HepG2 (cell line): Measurements from ENCODE around the gene C11orf54. TPM values are rescaled to one million over a fixed set of nuclear protein-coding genes. Genes with fewer than 3 reads are reported as not detected.

Experiments used
- ATF2 ChIP-seq: sonication (generic); formaldehyde crosslinking; IDR thresholded peaks from 2 replicates; pipeline ENCODE4 v1.4.0; 2020; ENCODE audit warnings: missing genetic modification reagents
- CERS6 ChIP-seq: sonication (generic); formaldehyde crosslinking; IDR thresholded peaks from 2 replicates; pipeline ENCODE4 v1.5.0; 2020; ENCODE audit warnings: missing genetic modification reagents
- CREB1 ChIP-seq, 2 experiments: fragments of 450-650 bp in 1 of 2; IDR thresholded peaks; 2 replicates each; pipeline ENCODE4 v1.6.1; 2016 to 2017; ENCODE audit warnings: control low read depth in 1 of 2, mild to moderate bottlenecking in 1 of 2, missing compliant biosample characterization in 1 of 2, missing genetic modification characterization in 1 of 2
- EP300 ChIP-seq, 3 experiments: sonication (generic) in 1 of 3; formaldehyde crosslinking in 1 of 3; IDR thresholded peaks; 2 replicates each; pipeline versions ENCODE4 v1.5.1 to v1.6.1; 2011 to 2020; ENCODE audit warnings: low read depth in 2 of 3, low read length in 2 of 3, borderline replicate concordance in 1 of 3, improper control_type of control experiment in 1 of 3, mild to moderate bottlenecking in 1 of 3, missing genetic modification reagents in 1 of 3, moderate library complexity in 1 of 3
- FOXA3 ChIP-seq: IDR thresholded peaks from 2 replicates; pipeline ENCODE4 v1.6.1; 2016; ENCODE audit warnings: missing genetic modification reagents, missing compliant biosample characterization
- FOXJ3 ChIP-seq: sonication (generic); formaldehyde crosslinking; IDR thresholded peaks from 2 replicates; pipeline ENCODE4 v1.4.0; 2020; ENCODE audit warnings: missing genetic modification reagents, mild to moderate bottlenecking, borderline replicate concordance
- HOXA5 ChIP-seq: sonication (generic); formaldehyde crosslinking; IDR thresholded peaks from 2 replicates; pipeline ENCODE4 v1.4.0; 2020; ENCODE audit warnings: missing genetic modification reagents
- IKZF4 ChIP-seq: sonication (generic); formaldehyde crosslinking; IDR thresholded peaks from 2 replicates; pipeline ENCODE4 v1.5.1; 2020; ENCODE audit warnings: borderline replicate concordance, mild to moderate bottlenecking, low read depth, missing genetic modification reagents; ENCODE audit errors: not compliant biosample characterization
- NFIC ChIP-seq: IDR thresholded peaks from 2 replicates; pipeline ENCODE4 v1.6.1; 2012; ENCODE audit warnings: mild to moderate bottlenecking, low read length, inconsistent platforms
- POGK ChIP-seq: sonication (generic); formaldehyde crosslinking; conservative IDR thresholded peaks from 2 replicates; pipeline ENCODE4 v1.8.0; 2022; ENCODE audit warnings: mild to moderate bottlenecking, moderate library complexity, missing genetic modification reagents
- RBAK ChIP-seq: sonication (generic); formaldehyde crosslinking; IDR thresholded peaks from 2 replicates; pipeline ENCODE4 v1.5.1; 2020; ENCODE audit warnings: mild to moderate bottlenecking, missing genetic modification reagents
- SIN3B ChIP-seq: fragments of 150-350 bp; IDR thresholded peaks from 2 replicates; pipeline ENCODE4 v1.6.1; 2014; ENCODE audit warnings: low read length
- SOX6 ChIP-seq, 2 experiments: fragments of 450-650 bp in 1 of 2; sonication (generic) in 1 of 2; formaldehyde crosslinking in 1 of 2; IDR thresholded peaks; 2 replicates each; pipeline versions ENCODE4 v1.4.0 to v1.6.1; 2017 to 2020; ENCODE audit warnings: antibody characterized with exemption in 1 of 2, mild to moderate bottlenecking in 1 of 2, missing genetic modification reagents in 1 of 2
- TBP ChIP-seq: sonication (generic); formaldehyde crosslinking; IDR thresholded peaks from 2 replicates; pipeline ENCODE4 v1.5.0; 2020; ENCODE audit warnings: missing genetic modification reagents
- U2AF1 ChIP-seq: fragments of 200-400 bp; formaldehyde crosslinking; optimal IDR thresholded peaks from 2 replicates; pipeline ENCODE3; 2017; ENCODE audit warnings: mild to moderate bottlenecking, low read depth, low read length
- XBP1 ChIP-seq: sonication (generic); formaldehyde crosslinking; IDR thresholded peaks from 2 replicates; pipeline ENCODE4 v1.5.0; 2020; ENCODE audit warnings: missing genetic modification reagents
- ZBTB43 ChIP-seq: sonication (generic); formaldehyde crosslinking; conservative IDR thresholded peaks from 2 replicates; pipeline ENCODE4 v1.4.0; 2020; ENCODE audit warnings: missing genetic modification reagents
- ZMYM2 ChIP-seq: sonication (generic); formaldehyde crosslinking; IDR thresholded peaks from 2 replicates; pipeline ENCODE4 v1.8.0; 2022; ENCODE audit warnings: mild to moderate bottlenecking, missing genetic modification reagents
- ZNF264 ChIP-seq: sonication (generic); formaldehyde crosslinking; IDR thresholded peaks from 2 replicates; pipeline ENCODE4 v1.4.0; 2020; ENCODE audit warnings: missing genetic modification reagents
- ZNF326 ChIP-seq: sonication (generic); formaldehyde crosslinking; IDR thresholded peaks from 2 replicates; pipeline ENCODE4 v1.4.0; 2020; ENCODE audit warnings: missing genetic modification reagents, borderline replicate concordance
- ZNF329 ChIP-seq: sonication (generic); formaldehyde crosslinking; IDR thresholded peaks from 2 replicates; pipeline ENCODE4 v1.9.0; 2021; ENCODE audit warnings: low read depth, mild to moderate bottlenecking, missing genetic modification reagents
- ZNF431 ChIP-seq: sonication (generic); formaldehyde crosslinking; IDR thresholded peaks from 2 replicates; pipeline ENCODE4 v1.9.0; 2022; ENCODE audit warnings: missing genetic modification reagents, low read depth, mild to moderate bottlenecking, borderline replicate concordance
- ZNF768 ChIP-seq: sonication (generic); formaldehyde crosslinking; IDR thresholded peaks from 2 replicates; pipeline ENCODE4 v1.4.0; 2020; ENCODE audit warnings: missing genetic modification reagents
- polyA plus RNA-seq, 8 experiments: library from polyadenylated mRNA; depleted of rRNA in 3 of 8; stranded (reverse) in 7 of 8; unstranded in 1 of 8; fragments of >200 nt; fragmentation: Illumina TruSeq in 4 of 8; extraction: Trizol in 4 of 8; gene quantifications; 2 replicates each; pipeline versions ENCODE4 v1.2.1 to v1.2.3, GENCODE V29; 2011 to 2016; ENCODE audit warnings: low read depth in 4 of 8, missing spikeins in 1 of 8, mixed read lengths in 1 of 8; ENCODE audit not compliant: insufficient read depth in 1 of 8
- total RNA-seq, 5 experiments: library from RNA; depleted of rRNA; stranded (reverse); fragments of >200 nt; fragmentation: Illumina TruSeq; extraction: Trizol; gene quantifications; 2 replicates each; pipeline ENCODE4 v1.2.3, GENCODE V29; 2016; ENCODE audit warnings: low read depth in 1 of 5

The C11orf54 gene
- total and polyA plus RNA-seq, 2 of the 13 experiments (the other 11 are each of a cell fraction or from before 2014, with no cell fraction given), result 42.7 to 50.1 TPM

- TF ChIP-seq POGK (CRISPR knock-in tag) (peak; percentile 82), ZNF768 (CRISPR knock-in tag) (peak; percentile 67; the same call in 1 of the 2 replicates), FOXJ3 (CRISPR knock-in tag) (no peak; the same call in 1 of the 2 replicates), SIN3B (peak; percentile 47; the same call in 1 of the 2 replicates), FOXA3 (CRISPR knock-in tag) (peak; percentile 49), ZNF326 (CRISPR knock-in tag) (no peak), HOXA5 (CRISPR knock-in tag) (0 out of 2 replicates have a peak, but pooled peaks have one; percentile 10), CERS6 (CRISPR knock-in tag) (no peak), RBAK (CRISPR knock-in tag) (no peak; the same call in 1 of the 2 replicates), IKZF4 (CRISPR knock-in tag) (no peak), NFIC (no peak), ZNF264 (CRISPR knock-in tag) (no peak), ZNF329 (CRISPR knock-in tag) (0 out of 2 replicates have a peak, but pooled peaks have one; percentile 26), TBP (no peak), ZMYM2 (no peak), CREB1 (IDR thresholded peaks at IDR 0.05) (no peak; the same call in 1 of the 2 replicates), CREB1 (CRISPR knock-in tag; IDR thresholded peaks at IDR 0.05) (peak; percentile 79), ATF2 (no peak), EP300 (IDR thresholded peaks at IDR 0.05; ENCODE audit: low read depth in 2 of 2, low read length in 2 of 2) (no peak), EP300 (CRISPR knock-in tag; IDR thresholded peaks at IDR 0.05; ENCODE audit: borderline replicate concordance) (no peak; the same call in 1 of the 2 replicates), XBP1 (CRISPR knock-in tag) (0 out of 2 replicates have a peak, but pooled peaks have one; percentile 51), ZNF431 (CRISPR knock-in tag) (no peak; the same call in 1 of the 2 replicates), U2AF1 (no peak), ZBTB43 (CRISPR knock-in tag) (peak; percentile 70; the same call in 1 of the 2 replicates), SOX6 (IDR thresholded peaks at IDR 0.05) (no peak), SOX6 (CRISPR knock-in tag; IDR thresholded peaks at IDR 0.05) (peak; percentile 64)
Measured at GRCh38 chr11:93784145-93784934, 42.9 kb downstream of the C11orf54 start, which contains the start of gene MED17 (continued).
